ENCODE results near the gene LUM. TPM values are rescaled to one million over a fixed set of nuclear protein-coding genes. Genes with fewer than 3 reads are reported as not detected.

The LUM gene
- polyA plus RNA-seq, 3 donors: not detected

GRCh38 chr12:91142221-91142631 is 30.9 kb upstream of the LUM start:
- Histone ChIP-seq H3K27me3 (ENCODE audit: control insufficient read depth in 2 of 2, insufficient read depth in 2 of 2, low read length in 2 of 2) (no peaks in the 10 kb centered on the region), H4K20me1 (ENCODE audit: insufficient read depth, low read length) (no peaks in the 10 kb centered on the region), H3K4me2 (replicated peaks; ENCODE audit: extremely low read depth, low read length, poor library complexity, severe bottlenecking) (no peak overlapping the region), H3K9ac (ENCODE audit: insufficient read depth, low read length, poor library complexity, severe bottlenecking) (no peak overlapping the region), H3K4me1 (ENCODE audit: control insufficient read depth in 1 of 2, insufficient read depth in 2 of 2, low read length in 2 of 2) (no peaks in the 10 kb centered on the region), H3K36me3 (replicated peaks in 1 of 2; ENCODE audit: control insufficient read depth in 1 of 2, insufficient read depth in 2 of 2, low read length in 2 of 2) (no peaks in the 10 kb centered on the region), H3K27ac (ENCODE audit: low read depth in 1 of 2, low read length in 2 of 2) (no peak overlapping the region), H2AFZ (ENCODE audit: insufficient read depth, low read depth, low read length, poor library complexity, severe bottlenecking) (no peak overlapping the region), H3K4me3 (replicated peaks in 1 of 3; ENCODE audit: low read depth in 2 of 3, low read length in 3 of 3) (no peak overlapping the region), H3K9me3 (replicated peaks in 1 of 2; ENCODE audit: control insufficient read depth in 1 of 2, insufficient read depth in 1 of 2, low read length in 2 of 2) (no peaks in the 10 kb centered on the region), H3K79me2 (ENCODE audit: insufficient read depth, low read length) (no peaks in the 10 kb centered on the region)
- Mint-ChIP-seq H3K27me3 (ENCODE audit: low read depth in 3 of 3) (peaks cover 0 to 2% (median 0%) of the 10 kb centered on the region in 3 donors), H3K4me3 (no peak overlapping the region), H3K4me1 (no peaks in the 10 kb centered on the region), H3K9me3 (peaks cover 0 to 5% (median 0%) of the 10 kb centered on the region in 7 donors), H3K36me3 (no peaks in the 10 kb centered on the region), H3K27ac (no peak overlapping the region)
- WGBS (ENCODE audit: insufficient coverage): 44% methylated on average over 1 of the region's 3 CpGs
- no peak for TF ChIP-seq CTCF (IDR thresholded peaks at IDR 0.05)
- intact Hi-C loops (cut with micrococcal nuclease): no loop called here
- DNase-seq: no peak

DNA sequence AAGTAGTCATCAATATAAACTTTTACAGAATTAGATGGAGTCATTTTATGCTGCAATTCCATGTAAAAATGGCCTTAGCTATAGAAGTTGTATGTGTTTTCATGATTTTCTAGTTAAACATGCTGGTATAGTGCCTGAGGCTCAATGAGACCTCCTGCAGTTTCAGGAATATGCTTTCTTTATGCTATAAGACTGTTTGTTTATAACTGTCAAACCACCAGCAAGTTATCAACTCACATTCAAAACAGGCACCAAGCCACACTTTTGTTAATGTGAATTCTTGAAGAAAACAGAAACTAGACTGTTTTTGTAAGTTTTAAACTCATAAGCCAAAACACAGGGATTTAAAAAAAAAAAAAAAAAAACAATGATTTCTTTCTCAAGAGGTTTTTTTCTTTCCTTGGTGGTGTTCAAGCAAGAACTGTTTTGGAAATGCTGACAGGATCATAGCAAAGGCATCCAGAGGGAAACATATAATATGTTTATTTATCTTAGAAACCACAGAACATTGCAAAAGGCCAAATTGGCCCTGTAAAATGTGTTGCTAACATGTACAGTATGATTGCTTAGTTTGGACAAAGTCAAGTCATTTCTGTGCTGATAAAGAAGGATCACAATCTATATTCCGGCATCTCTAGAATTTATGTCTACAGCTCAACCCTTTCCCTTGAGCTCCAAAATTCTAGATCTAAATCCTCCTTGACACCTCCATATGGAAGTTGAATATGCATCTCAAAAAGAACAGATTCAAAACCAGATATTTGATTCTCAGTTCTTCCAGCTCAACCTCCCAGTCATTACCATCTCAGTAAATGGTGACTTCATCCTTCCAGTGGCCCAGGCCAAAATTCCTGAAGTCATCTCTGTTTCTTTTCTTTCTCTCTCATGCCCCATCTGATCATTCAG is 29.0 kb upstream of the LUM start:
- H3K27me3 ChIP-seq (ENCODE audit: control insufficient read depth in 2 of 2, insufficient read depth in 2 of 2, low read length in 2 of 2): no peaks in the 10 kb centered on the region
- H2AFZ ChIP-seq (ENCODE audit: insufficient read depth, low read depth, low read length, poor library complexity, severe bottlenecking): no peak overlapping the region
- intact Hi-C loops (cut with micrococcal nuclease): no loop called here
- no peaks in the 10 kb centered on the region for H3K4me1 ChIP-seq (ENCODE audit: control insufficient read depth in 1 of 2, insufficient read depth in 2 of 2, low read length in 2 of 2)
- no peak overlapping the region for H3K27ac Mint-ChIP-seq
- TF ChIP-seq CTCF (IDR thresholded peaks at IDR 0.05): no peak
- no peaks in the 10 kb centered on the region for H3K36me3 Mint-ChIP-seq
- no peaks in the 10 kb centered on the region for H3K79me2 ChIP-seq (ENCODE audit: insufficient read depth, low read length)
- WGBS (ENCODE audit: insufficient coverage): 100% methylated on average over 1 of the region's 1 CpG
- no peaks in the 10 kb centered on the region for H3K9me3 ChIP-seq (replicated peaks in 1 of 2; ENCODE audit: control insufficient read depth in 1 of 2, insufficient read depth in 1 of 2, low read length in 2 of 2)
- H3K27ac ChIP-seq (ENCODE audit: low read depth in 1 of 2, low read length in 2 of 2): no peak overlapping the region
- H3K36me3 ChIP-seq (replicated peaks in 1 of 2; ENCODE audit: control insufficient read depth in 1 of 2, insufficient read depth in 2 of 2, low read length in 2 of 2): no peaks in the 10 kb centered on the region
- H3K27me3 Mint-ChIP-seq (ENCODE audit: low read depth in 3 of 3): peaks cover 0 to 2% (median 0%) of the 10 kb centered on the region in 3 donors
- H3K9ac ChIP-seq (ENCODE audit: insufficient read depth, low read length, poor library complexity, severe bottlenecking): no peak overlapping the region
- no peak overlapping the region for H3K4me3 ChIP-seq (replicated peaks in 1 of 3; ENCODE audit: low read depth in 2 of 3, low read length in 3 of 3)
- no peak overlapping the region for H3K4me2 ChIP-seq (replicated peaks; ENCODE audit: extremely low read depth, low read length, poor library complexity, severe bottlenecking)
- H3K9me3 Mint-ChIP-seq: peaks cover 0 to 1% (median 0%) of the 10 kb centered on the region in 7 donors
- DNase-seq: no peak
- no peaks in the 10 kb centered on the region for H4K20me1 ChIP-seq (ENCODE audit: insufficient read depth, low read length)
- H3K4me3 Mint-ChIP-seq: no peak overlapping the region
- H3K4me1 Mint-ChIP-seq: no peaks in the 10 kb centered on the region
